ENCODE results near the gene ZC3H18. TPM values are rescaled to one million over a fixed set of nuclear protein-coding genes. Genes with fewer than 3 reads are reported as not detected.

ZC3H18 gene
- total RNA-seq, 3 donors from 2014 or later: 12.5 to 14.9 (median 13.3) TPM

DNA sequence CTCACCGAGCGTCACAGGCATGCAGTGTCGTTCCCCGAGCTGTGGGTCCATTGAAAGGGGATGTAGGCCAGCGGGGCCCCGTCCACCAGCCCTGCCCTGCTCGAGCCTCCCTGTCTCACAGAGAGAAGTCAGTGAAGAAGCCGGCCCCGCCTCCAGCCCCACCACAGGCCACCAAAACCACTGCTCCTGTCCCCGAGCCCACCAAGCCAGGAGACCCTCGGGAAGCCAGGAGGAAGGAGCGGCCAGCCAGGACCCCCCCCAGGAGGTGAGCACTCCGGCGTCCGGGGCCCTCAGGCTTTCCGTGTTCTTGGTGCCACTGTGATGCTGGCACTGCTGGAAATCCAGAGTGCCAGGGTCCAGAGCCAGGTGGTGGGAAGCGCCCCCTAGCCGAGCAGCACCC, 54.3 kb downstream of the ZC3H18 start:
- Histone ChIP-seq H3K9me3 (no peaks in the 10 kb centered on the region), H3K4me1 (no peaks in the 10 kb centered on the region), H3K27me3 (no peaks in the 10 kb centered on the region), H3K4me3 (no peak overlapping the region), H3K36me3 (no peaks in the 10 kb centered on the region), H3K27ac (no peak overlapping the region)
- TF ChIP-seq POLR2A (IDR thresholded peaks at IDR 0.05): no peak
- intact Hi-C loops (cut with DNase I; ENCODE audit: low total_unique reads): no loop called here
- no peak for DNase-seq (ENCODE audit: low spot score in 2 of 2)

- intact Hi-C loops (cut with DNase I; ENCODE audit: low total_unique reads): no loop called here
- Histone ChIP-seq H3K27ac (no peak overlapping the region), H3K4me1 (no peaks in the 10 kb centered on the region), H3K9me3 (no peaks in the 10 kb centered on the region), H3K36me3 (no peaks in the 10 kb centered on the region), H3K4me3 (no peak overlapping the region), H3K27me3 (no peaks in the 10 kb centered on the region)
- TF ChIP-seq, protein P1, sequence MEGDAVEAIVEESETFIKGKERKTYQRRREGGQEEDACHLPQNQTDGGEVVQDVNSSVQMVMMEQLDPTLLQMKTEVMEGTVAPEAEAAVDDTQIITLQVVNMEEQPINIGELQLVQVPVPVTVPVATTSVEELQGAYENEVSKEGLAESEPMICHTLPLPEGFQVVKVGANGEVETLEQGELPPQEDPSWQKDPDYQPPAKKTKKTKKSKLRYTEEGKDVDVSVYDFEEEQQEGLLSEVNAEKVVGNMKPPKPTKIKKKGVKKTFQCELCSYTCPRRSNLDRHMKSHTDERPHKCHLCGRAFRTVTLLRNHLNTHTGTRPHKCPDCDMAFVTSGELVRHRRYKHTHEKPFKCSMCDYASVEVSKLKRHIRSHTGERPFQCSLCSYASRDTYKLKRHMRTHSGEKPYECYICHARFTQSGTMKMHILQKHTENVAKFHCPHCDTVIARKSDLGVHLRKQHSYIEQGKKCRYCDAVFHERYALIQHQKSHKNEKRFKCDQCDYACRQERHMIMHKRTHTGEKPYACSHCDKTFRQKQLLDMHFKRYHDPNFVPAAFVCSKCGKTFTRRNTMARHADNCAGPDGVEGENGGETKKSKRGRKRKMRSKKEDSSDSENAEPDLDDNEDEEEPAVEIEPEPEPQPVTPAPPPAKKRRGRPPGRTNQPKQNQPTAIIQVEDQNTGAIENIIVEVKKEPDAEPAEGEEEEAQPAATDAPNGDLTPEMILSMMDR (IDR thresholded peaks at IDR 0.05): no peak
- TF ChIP-seq POLR2A (IDR thresholded peaks at IDR 0.05) (no peak), POLR2AphosphoS5 (IDR thresholded peaks at IDR 0.05) (no peak)
- no peak for DNase-seq (ENCODE audit: low spot score in 2 of 2)
These were observed 54.9 kb downstream of the ZC3H18 start for GRCh38 chr16:88624977-88625576.

DNA sequence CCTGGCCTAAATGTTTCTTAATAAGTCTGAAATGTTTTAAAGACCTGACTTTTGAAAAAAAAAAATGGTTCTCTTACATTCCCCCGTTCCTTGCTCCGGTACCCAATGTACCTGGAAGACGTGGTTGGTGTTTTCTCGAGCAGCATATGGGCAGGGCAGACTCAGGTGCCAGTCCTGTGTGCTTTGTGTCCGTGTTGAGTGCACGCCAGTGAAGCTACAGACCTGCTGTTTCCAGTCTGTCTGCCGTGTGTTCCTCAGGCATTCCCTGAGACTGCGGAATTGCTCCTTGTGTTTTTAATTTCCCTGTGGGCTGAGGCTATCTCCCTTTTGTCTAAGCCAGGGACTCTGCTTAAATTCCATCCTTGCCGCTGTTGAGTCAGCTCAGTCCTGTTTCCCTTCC, 56.4 kb downstream of the ZC3H18 start:
- Histone ChIP-seq H3K36me3 (peaks cover 8% of the 10 kb centered on the region), H3K9me3 (no peaks in the 10 kb centered on the region)
- intact Hi-C loops (cut with DNase I; ENCODE audit: low total_unique reads): no loop called here

GRCh38 chr16:88627531-88628411, 57.6 kb downstream of the ZC3H18 start:
- Histone ChIP-seq H3K27me3 (no peaks in the 10 kb centered on the region), H3K4me3 (no peak overlapping the region), H3K9me3 (no peaks in the 10 kb centered on the region), H3K4me1 (no peaks in the 10 kb centered on the region), H3K36me3 (peaks cover 8% of the 10 kb centered on the region), H3K27ac (no peak overlapping the region)
- DNase-seq (ENCODE audit: low spot score in 2 of 2): no peak
- TF ChIP-seq, protein P1 (IDR thresholded peaks at IDR 0.05): no peak
- TF ChIP-seq POLR2AphosphoS5 (IDR thresholded peaks at IDR 0.05): no peak
- no peak for TF ChIP-seq POLR2A (IDR thresholded peaks at IDR 0.05)
- intact Hi-C loops (cut with DNase I; ENCODE audit: low total_unique reads): no loop called here

More for the DNA sequence above, 56.4 kb downstream of the ZC3H18 start:
- Histone ChIP-seq H3K4me1 (no peaks in the 10 kb centered on the region), H3K27me3 (no peaks in the 10 kb centered on the region), H3K27ac (no peak overlapping the region), H3K4me3 (no peak overlapping the region)
- DNase-seq (ENCODE audit: low spot score in 2 of 2): no peak
- TF ChIP-seq POLR2AphosphoS5 (IDR thresholded peaks at IDR 0.05) (no peak), POLR2A (IDR thresholded peaks at IDR 0.05) (no peak)
- TF ChIP-seq, protein P1 (IDR thresholded peaks at IDR 0.05): no peak

DNA sequence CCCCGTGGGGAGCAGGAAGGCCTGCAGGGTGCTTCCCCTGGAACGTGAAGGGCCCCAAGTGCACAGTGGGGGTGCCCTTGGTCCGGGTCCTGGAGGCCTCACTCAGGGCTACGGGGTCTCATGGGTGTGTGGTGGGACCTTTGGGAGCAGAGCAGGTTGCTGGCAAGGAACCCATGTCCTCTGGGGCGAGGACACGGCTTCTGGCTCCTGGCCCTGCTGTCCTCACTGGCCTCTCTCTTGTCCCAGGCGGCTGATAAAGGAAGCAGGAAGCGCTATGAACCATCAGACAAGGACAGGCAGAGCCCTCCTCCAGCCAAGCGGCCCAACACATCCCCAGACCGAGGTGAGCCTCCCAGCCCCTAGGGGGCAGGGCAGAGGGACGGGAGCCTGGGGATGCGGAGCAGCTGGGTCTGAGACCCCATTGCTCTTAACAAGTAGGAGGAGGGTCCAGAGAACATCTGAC, 58.3 kb downstream of the ZC3H18 start:
- H3K36me3 ChIP-seq: peaks cover 8% of the 10 kb centered on the region
- no peak for DNase-seq (ENCODE audit: low spot score in 2 of 2)
- intact Hi-C loops (cut with DNase I; ENCODE audit: low total_unique reads): no loop called here

More for the DNA sequence above, 58.3 kb downstream of the ZC3H18 start:
- no peak overlapping the region for H3K4me3 ChIP-seq
- H3K4me1 ChIP-seq: no peaks in the 10 kb centered on the region
- H3K27me3 ChIP-seq: no peaks in the 10 kb centered on the region
- H3K9me3 ChIP-seq: no peaks in the 10 kb centered on the region
- no peak overlapping the region for H3K27ac ChIP-seq
- TF ChIP-seq POLR2A (IDR thresholded peaks at IDR 0.05) (no peak), POLR2AphosphoS5 (IDR thresholded peaks at IDR 0.05) (no peak)
- TF ChIP-seq, protein P1 (IDR thresholded peaks at IDR 0.05): no peak

All from breast epithelium (tissue), 4 donors.